Measurements from ENCODE around the gene CLEC20A. TPM values are rescaled to one million over a fixed set of nuclear protein-coding genes. Genes with fewer than 3 reads are reported as not detected.

Gene CLEC20A
- total and polyA plus RNA-seq, 2 donors (not counting 1 experiment from before 2014, with no cell fraction given): not detected

DNA sequence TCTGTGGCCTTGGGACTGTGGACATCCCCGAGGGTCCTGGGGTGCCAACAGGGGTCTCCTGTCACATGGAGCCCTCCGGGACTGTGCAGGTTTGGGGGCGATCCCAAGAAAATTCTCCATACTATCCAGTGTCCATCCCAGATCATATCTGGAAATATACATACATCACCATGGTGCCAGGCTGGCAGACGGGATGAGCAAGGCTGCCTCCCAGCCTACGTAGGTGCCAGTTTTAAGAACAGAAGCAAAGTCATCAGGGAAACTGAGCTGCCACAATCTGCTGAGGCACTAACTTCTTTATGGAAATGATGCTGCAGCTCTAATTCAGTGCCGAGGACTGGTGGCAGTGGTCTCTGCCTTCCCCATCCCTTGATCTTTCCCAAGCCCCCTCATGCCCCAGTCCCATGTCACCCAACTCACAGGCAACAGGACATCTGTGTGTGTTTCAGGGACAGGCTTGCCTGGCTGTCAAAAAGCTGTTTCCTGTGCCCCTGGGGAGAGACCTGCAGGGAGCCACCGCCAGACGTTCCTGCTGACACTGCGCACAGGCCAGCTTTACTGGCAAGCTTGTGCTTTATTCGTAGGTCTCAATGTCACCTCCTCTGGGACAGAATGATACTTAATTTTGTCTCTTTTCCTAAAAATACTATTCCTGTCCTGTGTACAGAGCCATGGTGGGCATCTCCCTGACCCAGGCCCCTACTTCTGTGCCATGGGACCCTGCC is 31.6 kb upstream of the CLEC20A start:
- no peak for TF ChIP-seq EZH2 (IDR thresholded peaks at IDR 0.05; ENCODE audit: low read length, missing control alignments)
- TF ChIP-seq, protein P1, sequence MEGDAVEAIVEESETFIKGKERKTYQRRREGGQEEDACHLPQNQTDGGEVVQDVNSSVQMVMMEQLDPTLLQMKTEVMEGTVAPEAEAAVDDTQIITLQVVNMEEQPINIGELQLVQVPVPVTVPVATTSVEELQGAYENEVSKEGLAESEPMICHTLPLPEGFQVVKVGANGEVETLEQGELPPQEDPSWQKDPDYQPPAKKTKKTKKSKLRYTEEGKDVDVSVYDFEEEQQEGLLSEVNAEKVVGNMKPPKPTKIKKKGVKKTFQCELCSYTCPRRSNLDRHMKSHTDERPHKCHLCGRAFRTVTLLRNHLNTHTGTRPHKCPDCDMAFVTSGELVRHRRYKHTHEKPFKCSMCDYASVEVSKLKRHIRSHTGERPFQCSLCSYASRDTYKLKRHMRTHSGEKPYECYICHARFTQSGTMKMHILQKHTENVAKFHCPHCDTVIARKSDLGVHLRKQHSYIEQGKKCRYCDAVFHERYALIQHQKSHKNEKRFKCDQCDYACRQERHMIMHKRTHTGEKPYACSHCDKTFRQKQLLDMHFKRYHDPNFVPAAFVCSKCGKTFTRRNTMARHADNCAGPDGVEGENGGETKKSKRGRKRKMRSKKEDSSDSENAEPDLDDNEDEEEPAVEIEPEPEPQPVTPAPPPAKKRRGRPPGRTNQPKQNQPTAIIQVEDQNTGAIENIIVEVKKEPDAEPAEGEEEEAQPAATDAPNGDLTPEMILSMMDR (conservative IDR thresholded peaks at IDR 0.05 in 1 of 2, IDR thresholded peaks at IDR 0.05 in 1 of 2; ENCODE audit: low read depth in 1 of 2, low read length in 2 of 2): no peak
- Histone ChIP-seq H3K9ac (ENCODE audit: insufficient read depth, low read length) (no peak overlapping the region), H3K79me2 (ENCODE audit: control insufficient read depth, insufficient read depth, low read length) (no peaks in the 10 kb centered on the region), H3K4me3 (replicated peaks in 1 of 4; ENCODE audit: control extremely low read depth in 1 of 4, insufficient read depth in 1 of 4, low read depth in 3 of 4, low read length in 4 of 4) (no peak overlapping the region), H3K27me3 (ENCODE audit: control insufficient read depth, insufficient read depth, low read length) (no peaks in the 10 kb centered on the region), H2AFZ (ENCODE audit: low read length) (no peak overlapping the region), H4K20me1 (ENCODE audit: control insufficient read depth, extremely low read depth, insufficient read depth, low read length) (no peaks in the 10 kb centered on the region), H3K36me3 (ENCODE audit: control insufficient read depth, insufficient read depth, low read length) (no peaks in the 10 kb centered on the region), H3K9me3 (ENCODE audit: control insufficient read depth, insufficient read depth, low read depth, low read length) (no peaks in the 10 kb centered on the region), H3K4me1 (ENCODE audit: control insufficient read depth, extremely low read depth, insufficient read depth, low read length) (peaks cover 18% of the 10 kb centered on the region), H3K4me2 (ENCODE audit: extremely low read depth, insufficient read depth, low read length) (no peak overlapping the region), H3K27ac (ENCODE audit: insufficient read depth, low read length) (no peak overlapping the region)
- DNase-seq (ENCODE audit: low read depth in 2 of 2): no peak

DNA sequence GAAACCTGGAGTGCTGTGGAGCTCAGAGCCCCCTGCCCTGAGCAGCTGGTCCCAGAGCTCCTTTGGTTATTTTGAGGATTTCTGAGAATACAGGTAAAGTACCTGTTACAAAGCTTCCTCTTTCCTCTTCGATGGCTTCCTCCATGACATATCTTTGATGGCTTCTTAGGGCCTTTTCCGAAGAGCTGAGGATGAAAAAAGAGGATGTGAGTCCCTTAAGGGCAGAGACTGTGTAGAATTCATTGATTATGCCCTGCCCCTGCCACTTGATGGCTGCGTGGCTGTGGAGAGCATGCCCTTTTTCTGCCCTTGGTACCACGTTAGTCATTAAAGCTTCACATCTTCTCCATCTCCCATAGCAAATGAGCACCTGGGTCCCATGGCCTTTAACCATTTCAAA is 30.4 kb upstream of the CLEC20A start:
- no peaks in the 10 kb centered on the region for H3K27me3 ChIP-seq (ENCODE audit: control insufficient read depth, insufficient read depth, low read length)
- no peak for DNase-seq (ENCODE audit: low read depth in 2 of 2)
- H3K27ac ChIP-seq (ENCODE audit: insufficient read depth, low read length): no peak overlapping the region
- no peaks in the 10 kb centered on the region for H4K20me1 ChIP-seq (ENCODE audit: control insufficient read depth, extremely low read depth, insufficient read depth, low read length)
- no peaks in the 10 kb centered on the region for H3K79me2 ChIP-seq (ENCODE audit: control insufficient read depth, insufficient read depth, low read length)
- no peak overlapping the region for H3K4me2 ChIP-seq (ENCODE audit: extremely low read depth, insufficient read depth, low read length)
- H3K9me3 ChIP-seq (ENCODE audit: control insufficient read depth, insufficient read depth, low read depth, low read length): no peaks in the 10 kb centered on the region
- H3K4me1 ChIP-seq (ENCODE audit: control insufficient read depth, extremely low read depth, insufficient read depth, low read length): peaks cover 17% of the 10 kb centered on the region
- no peak for TF ChIP-seq EZH2 (IDR thresholded peaks at IDR 0.05; ENCODE audit: low read length, missing control alignments)
- TF ChIP-seq, protein P1 (conservative IDR thresholded peaks at IDR 0.05 in 1 of 2, IDR thresholded peaks at IDR 0.05 in 1 of 2; ENCODE audit: low read depth in 1 of 2, low read length in 2 of 2): no peak
- H2AFZ ChIP-seq (ENCODE audit: low read length): no peak overlapping the region
- H3K36me3 ChIP-seq (ENCODE audit: control insufficient read depth, insufficient read depth, low read length): no peaks in the 10 kb centered on the region
- H3K9ac ChIP-seq (ENCODE audit: insufficient read depth, low read length): no peak overlapping the region
- H3K4me3 ChIP-seq (replicated peaks in 1 of 4; ENCODE audit: control extremely low read depth in 1 of 4, insufficient read depth in 1 of 4, low read depth in 3 of 4, low read length in 4 of 4): no peak overlapping the region

DNA sequence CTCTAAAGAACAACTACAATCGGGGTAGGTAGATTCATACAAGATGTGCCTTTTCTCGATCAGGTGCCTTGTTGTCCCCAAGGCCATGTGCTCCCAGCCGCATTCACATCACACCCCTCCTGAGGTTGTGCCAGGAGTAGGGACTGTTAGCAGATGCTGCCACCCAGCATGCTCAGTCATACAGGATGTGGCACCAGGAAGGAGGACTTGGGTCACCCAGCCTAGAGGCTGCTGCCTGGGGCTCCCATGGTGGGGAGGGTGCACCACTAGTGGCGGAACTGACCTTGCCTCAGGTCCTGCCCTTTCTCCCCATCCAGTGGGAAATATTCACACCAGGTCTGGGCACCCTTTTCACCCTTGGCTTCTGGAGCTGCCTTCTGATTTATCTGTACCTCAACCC is 24.5 kb upstream of the CLEC20A start:
- no peaks in the 10 kb centered on the region for H3K36me3 ChIP-seq (ENCODE audit: control insufficient read depth, insufficient read depth, low read length)
- H3K4me2 ChIP-seq (ENCODE audit: extremely low read depth, insufficient read depth, low read length): no peak overlapping the region
- H3K79me2 ChIP-seq (ENCODE audit: control insufficient read depth, insufficient read depth, low read length): no peaks in the 10 kb centered on the region
- no peaks in the 10 kb centered on the region for H4K20me1 ChIP-seq (ENCODE audit: control insufficient read depth, extremely low read depth, insufficient read depth, low read length)
- TF ChIP-seq, protein P1 (conservative IDR thresholded peaks at IDR 0.05 in 1 of 2, IDR thresholded peaks at IDR 0.05 in 1 of 2; ENCODE audit: low read depth in 1 of 2, low read length in 2 of 2): no peak
- no peak for TF ChIP-seq EZH2 (IDR thresholded peaks at IDR 0.05; ENCODE audit: low read length, missing control alignments)
- no peaks in the 10 kb centered on the region for H3K27me3 ChIP-seq (ENCODE audit: control insufficient read depth, insufficient read depth, low read length)
- no peak for DNase-seq (ENCODE audit: low read depth in 2 of 2)
- H3K9ac ChIP-seq (ENCODE audit: insufficient read depth, low read length): no peak overlapping the region
- no peak overlapping the region for H3K27ac ChIP-seq (ENCODE audit: insufficient read depth, low read length)
- no peak overlapping the region for H3K4me3 ChIP-seq (replicated peaks in 1 of 4; ENCODE audit: control extremely low read depth in 1 of 4, insufficient read depth in 1 of 4, low read depth in 3 of 4, low read length in 4 of 4)
- H3K4me1 ChIP-seq (ENCODE audit: control insufficient read depth, extremely low read depth, insufficient read depth, low read length): no peaks in the 10 kb centered on the region
- H2AFZ ChIP-seq (ENCODE audit: low read length): no peak overlapping the region
- no peaks in the 10 kb centered on the region for H3K9me3 ChIP-seq (ENCODE audit: control insufficient read depth, insufficient read depth, low read depth, low read length)

All from fibroblast of lung (primary cell).